KMS-11 (cell line): ENCODE measurements around the gene AMH.

Source experiments
- H2AFZ ChIP-seq: fragments of 200-600 bp; sonication (generic); 2 replicates; pipeline ENCODE4 v1.6.1; 2016; ENCODE audit warnings: antibody characterized with exemption, mixed run types, low read depth
- H3K27ac ChIP-seq: fragments of 200-600 bp; sonication (generic); 2 replicates; pipeline ENCODE4 v1.6.1; 2016; ENCODE audit warnings: mild to moderate bottlenecking, mixed run types
- H3K27me3 ChIP-seq: fragments of 200-600 bp; sonication (generic); 2 replicates; pipeline ENCODE4 v1.6.1; 2017; ENCODE audit warnings: mild to moderate bottlenecking, low read depth, mixed run types, moderate library complexity; ENCODE audit not compliant: insufficient read depth
- H3K36me3 ChIP-seq: fragments of 200-600 bp; sonication (generic); 2 replicates; pipeline ENCODE4 v1.6.1; 2017; ENCODE audit warnings: mild to moderate bottlenecking, mixed run types; ENCODE audit not compliant: insufficient read depth
- H3K4me1 ChIP-seq: fragments of 200-600 bp; sonication (generic); 2 replicates; pipeline ENCODE4 v1.6.1; 2016; ENCODE audit warnings: mild to moderate bottlenecking, low read depth, mixed run types; ENCODE audit not compliant: poor library complexity, severe bottlenecking
- H3K4me2 ChIP-seq: fragments of 200-600 bp; sonication (generic); 2 replicates; pipeline ENCODE4 v1.7.0; 2016; ENCODE audit warnings: mild to moderate bottlenecking, mixed run types
- H3K4me3 ChIP-seq: fragments of 200-600 bp; sonication (generic); IDR thresholded peaks from 2 replicates; pipeline ENCODE4 v1.6.1; 2017; ENCODE audit warnings: low read depth, low read length, mixed read lengths; ENCODE audit not compliant: insufficient read depth
- H3K79me2 ChIP-seq: fragments of 200-600 bp; sonication (generic); 2 replicates; pipeline ENCODE4 v1.6.1; 2016; ENCODE audit warnings: low read depth, mixed run types; ENCODE audit not compliant: insufficient read depth
- H3K9ac ChIP-seq: fragments of 200-600 bp; sonication (generic); 2 replicates; pipeline ENCODE4 v1.6.1; 2016; ENCODE audit warnings: mild to moderate bottlenecking, mixed run types
- H4K20me1 ChIP-seq: fragments of 200-600 bp; sonication (generic); 2 replicates; pipeline ENCODE4 v1.6.1; 2016; ENCODE audit warnings: mild to moderate bottlenecking, mixed run types; ENCODE audit not compliant: insufficient read depth
- CTCF ChIP-seq: fragments of 200-600 bp; sonication (generic); conservative IDR thresholded peaks from 2 replicates; pipeline ENCODE4 v1.6.1; 2017; ENCODE audit warnings: low read depth, mild to moderate bottlenecking, antibody characterized with exemption, low read length, moderate library complexity, mixed read lengths

Gene AMH

GRCh38 chr19:2245273-2245672 lies 3.9 kb upstream of the AMH start:
- Histone ChIP-seq H3K4me3 (no peak overlapping the region), H3K9ac (no peak overlapping the region), H3K79me2 (peaks cover 30% of the 10 kb centered on the region), H4K20me1 (peaks cover 22% of the 10 kb centered on the region), H3K27ac (no peak overlapping the region), H3K36me3 (no peaks in the 10 kb centered on the region; the same call in 1 of the 2 replicates), H3K4me2 (no peak overlapping the region), H3K4me1 (peaks cover 5% of the 10 kb centered on the region), H3K27me3 (no peaks in the 10 kb centered on the region), H2AFZ (no peak overlapping the region)
- no peak for TF ChIP-seq CTCF

GRCh38 chr19:2246014-2246620 lies 3.0 kb upstream of the AMH start:
- TF ChIP-seq CTCF = no peak
- Histone ChIP-seq H3K27me3 (no peaks in the 10 kb centered on the region), H3K9ac (no peak overlapping the region), H3K4me1 (no peaks in the 10 kb centered on the region), H3K79me2 (peaks cover 21% of the 10 kb centered on the region), H3K27ac (no peak overlapping the region), H3K36me3 (no peaks in the 10 kb centered on the region; the same call in 1 of the 2 replicates), H3K4me2 (no peak overlapping the region), H2AFZ (no peak overlapping the region), H4K20me1 (peaks cover 13% of the 10 kb centered on the region), H3K4me3 (no peak overlapping the region)

- H3K4me1 ChIP-seq = no peaks in the 10 kb centered on the region
- H3K27ac ChIP-seq = no peak overlapping the region
- no peak overlapping the region for H2AFZ ChIP-seq
- no peak overlapping the region for H3K9ac ChIP-seq
- H3K27me3 ChIP-seq = no peaks in the 10 kb centered on the region
- peaks cover 6% of the 10 kb centered on the region; the same call in 1 of the 2 replicates for H4K20me1 ChIP-seq
- H3K36me3 ChIP-seq = no peaks in the 10 kb centered on the region; the same call in 1 of the 2 replicates
- no peak overlapping the region for H3K4me3 ChIP-seq
- peaks cover 14% of the 10 kb centered on the region for H3K79me2 ChIP-seq
- TF ChIP-seq CTCF = no peak
- H3K4me2 ChIP-seq = no peak overlapping the region
These were observed 2.2 kb upstream of the AMH start for GRCh38 chr19:2246801-2247361.

- Histone ChIP-seq H3K36me3 (no peaks in the 10 kb centered on the region; the same call in 1 of the 2 replicates), H3K4me2 (no peak overlapping the region), H3K27ac (no peak overlapping the region), H2AFZ (no peak overlapping the region), H3K9ac (no peak overlapping the region), H3K27me3 (no peaks in the 10 kb centered on the region), H3K4me1 (no peaks in the 10 kb centered on the region), H4K20me1 (peaks cover 3% of the 10 kb centered on the region; the same call in 1 of the 2 replicates), H3K4me3 (no peak overlapping the region), H3K79me2 (peaks cover 7% of the 10 kb centered on the region)
- TF ChIP-seq CTCF = no peak
These were observed 1.6 kb upstream of the AMH start for GRCh38 chr19:2247433-2248101.
